G401 (cell line): ENCODE results near the gene RPL41. TPM values are rescaled to one million over a fixed set of nuclear protein-coding genes. Genes with fewer than 3 reads are reported as not detected.

Experiments used
- DNase-seq: peaks from one replicate; pipeline ENCODE4 v3.0.0-alpha.2; 2015; ENCODE audit warnings: low spot score
- in situ Hi-C: cut with HindIII; loops from 2 replicates; pipeline ENCODE4 v1.10.0; 2016; ENCODE audit warnings: low sequenced_read_pairs, mixed read lengths
- total RNA-seq: library from RNA; depleted of rRNA; stranded (reverse); fragments of >200 nt; shearing (Covaris generic); gene quantifications from 2 replicates; pipeline ENCODE4 v1.2.3, GENCODE V29; 2014; rRNA removed

RPL41 gene
- total RNA-seq, 1 experiment from 2014 or later = 3,225 TPM

DNA sequence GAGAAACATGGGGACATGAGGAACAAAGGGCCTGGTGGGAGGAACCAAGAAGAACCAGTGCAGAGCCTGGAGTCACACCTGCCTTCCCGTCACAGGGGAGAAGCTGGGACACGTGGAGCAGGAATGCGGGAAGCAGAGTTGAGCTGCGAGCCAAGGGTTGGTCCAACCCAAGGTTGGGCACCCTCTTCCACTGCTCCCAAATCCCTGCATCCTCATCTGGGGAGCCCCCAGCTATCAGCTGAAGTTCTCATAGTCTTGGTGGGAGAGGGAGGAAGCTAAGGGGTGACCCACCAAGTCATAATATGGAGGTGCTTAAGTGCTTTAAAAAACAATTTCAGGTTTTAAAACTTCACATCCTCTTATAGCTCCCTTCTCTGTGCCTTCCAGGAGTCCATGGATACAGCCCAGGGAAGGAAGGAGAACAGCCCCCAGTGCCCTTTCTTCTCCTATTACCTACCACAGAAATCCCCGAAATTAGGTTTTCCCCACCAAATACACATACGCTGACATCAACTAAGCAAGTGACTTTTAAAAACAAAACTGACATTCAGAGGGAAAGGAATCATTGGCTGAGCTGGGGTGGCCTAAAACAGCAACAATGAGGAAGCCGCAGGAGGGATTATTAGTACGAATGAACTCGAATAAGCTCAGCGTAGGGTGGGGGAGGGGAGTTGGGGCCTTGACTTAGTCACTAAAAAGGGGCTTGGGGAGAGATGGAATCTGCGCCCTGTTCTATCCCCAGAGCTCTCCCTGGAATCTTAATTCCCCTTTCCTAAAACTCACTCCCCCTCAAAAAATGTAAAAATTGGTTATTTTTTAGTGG is 46.2 kb downstream of the RPL41 start:
- DNase-seq = no peak
- in situ Hi-C loops = no loop called here

DNA sequence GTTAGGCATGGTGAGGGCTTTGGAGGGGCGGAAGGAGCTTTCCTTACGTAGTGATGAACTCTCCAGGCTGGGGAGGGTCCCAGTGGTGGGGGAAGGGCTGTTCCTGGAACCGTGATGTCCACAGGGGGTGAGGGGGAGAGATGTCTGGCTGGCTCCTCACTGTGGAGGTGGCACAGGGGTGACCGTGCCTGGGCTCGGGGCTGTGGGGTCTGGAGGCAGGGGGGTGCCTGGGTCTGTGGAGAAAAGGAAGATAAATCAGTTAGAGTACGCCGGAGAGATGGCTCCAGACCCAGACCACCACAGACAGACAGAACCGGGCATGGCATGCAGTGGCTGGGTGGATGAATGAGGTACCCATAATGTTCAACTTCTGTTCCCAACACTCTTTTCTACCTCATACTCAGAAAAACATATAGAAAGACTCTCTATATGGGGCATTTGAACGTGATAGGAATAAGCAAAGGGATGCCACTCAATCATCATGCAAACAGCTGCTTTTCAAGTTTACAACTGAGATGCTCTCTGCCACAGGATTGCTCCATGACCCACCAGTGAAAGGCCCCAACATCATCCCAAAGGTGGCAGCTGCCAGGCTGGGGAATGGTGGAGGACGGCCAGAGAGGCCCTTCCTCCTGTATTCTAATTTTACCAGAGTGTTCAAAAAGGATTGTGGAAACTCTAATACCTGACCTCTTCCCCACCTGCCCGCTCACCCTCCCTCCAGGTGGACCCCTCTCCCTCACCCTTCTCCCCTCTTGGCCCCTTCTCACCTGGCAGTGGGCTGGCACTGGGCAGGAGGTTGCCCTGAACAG is 47.3 kb downstream of the RPL41 start:
- in situ Hi-C loops = no loop called here
- DNase-seq = no peak

DNA sequence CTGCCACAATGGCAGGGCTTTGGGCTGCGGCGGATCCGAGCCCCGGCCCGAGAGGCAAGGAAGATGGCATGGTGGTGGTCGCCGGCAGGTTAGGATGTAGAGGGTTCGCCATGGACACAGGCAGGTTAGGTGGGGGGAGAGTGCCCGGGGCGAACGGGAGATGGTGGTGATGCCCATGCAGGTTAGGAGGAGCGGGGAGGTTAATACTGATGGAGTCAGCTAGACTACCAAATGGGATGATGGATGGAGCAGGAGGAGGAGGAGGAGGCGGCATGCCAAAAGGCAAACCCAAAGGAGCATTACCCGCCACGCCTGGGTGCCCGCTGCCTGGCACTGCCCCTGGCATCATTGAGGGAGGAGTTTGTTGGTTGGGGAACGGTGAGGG is 47.9 kb downstream of the RPL41 start:
- no peak for DNase-seq
- in situ Hi-C loops = no loop called here

DNA sequence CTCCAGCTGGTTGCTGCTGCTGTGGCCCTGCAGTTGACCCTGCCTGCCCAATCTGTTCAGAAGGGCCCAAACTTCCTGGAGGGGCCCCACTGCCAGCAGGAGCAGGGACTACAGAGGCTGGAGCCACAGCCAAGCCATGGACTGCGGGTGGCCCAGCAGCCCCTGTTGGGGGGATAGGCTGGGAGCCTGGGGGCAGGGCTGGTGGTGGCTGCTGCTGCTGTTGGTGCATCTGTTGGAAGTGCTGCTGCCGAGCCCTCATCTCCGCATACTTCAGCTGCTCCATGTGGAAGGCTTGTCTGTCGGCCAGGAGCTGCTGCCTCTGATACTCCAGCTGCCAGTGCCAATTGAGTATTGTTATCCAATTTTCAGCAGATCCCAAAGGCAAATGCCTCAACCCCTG is 48.9 kb downstream of the RPL41 start:
- DNase-seq = no peak
- in situ Hi-C loops = no loop called here

Other genes starting within 250 kb of the RPL41 start
- gene PYM1, start 188.7 kb upstream of the RPL41 start, total RNA-seq = 93.9 and 119 TPM in 2 replicates
- gene DGKA, start 185.5 kb upstream of the RPL41 start, total RNA-seq = 3.6 and 9.7 TPM in 2 replicates
- gene PMEL, start 150.6 kb upstream of the RPL41 start, total RNA-seq = 22.2 and 27.9 TPM in 2 replicates
- gene CDK2, start 149.8 kb upstream of the RPL41 start, total RNA-seq = 44.7 and 52.3 TPM in 2 replicates
- gene RAB5B, start 142.6 kb upstream of the RPL41 start, total RNA-seq = 16.9 and 22.1 TPM in 2 replicates
- 39.8 and 50.2 TPM in 2 replicates for gene SUOX, start 119.4 kb upstream of the RPL41 start, total RNA-seq
- gene IKZF4, start 95.6 kb upstream of the RPL41 start, total RNA-seq = 0.54 and 4.4 TPM in 2 replicates
- gene RPS26, start 74.7 kb upstream of the RPL41 start, total RNA-seq = 1,383 and 1,581 TPM in 2 replicates
- 4.3 and 17.4 TPM in 2 replicates for gene ERBB3, start 36.5 kb upstream of the RPL41 start, total RNA-seq
- 357 and 451 TPM in 2 replicates for gene PA2G4, start 12.1 kb upstream of the RPL41 start, total RNA-seq
- 2.9 and 3.3 TPM in 2 replicates for gene ZC3H10, start 1.6 kb downstream of the RPL41 start, total RNA-seq
- 108 and 114 TPM in 2 replicates for gene ESYT1, start 11.6 kb downstream of the RPL41 start, total RNA-seq
- gene MYL6B, start 36.0 kb downstream of the RPL41 start, total RNA-seq = 115 and 166 TPM in 2 replicates
- gene MYL6, start 41.7 kb downstream of the RPL41 start, total RNA-seq = 1,669 and 1,953 TPM in 2 replicates
- gene SMARCC2, start 72.8 kb downstream of the RPL41 start, total RNA-seq = 10.5 and 18.4 TPM in 2 replicates
- 66.6 and 71.6 TPM in 2 replicates for gene RNF41, start 105.3 kb downstream of the RPL41 start, total RNA-seq
- 20.2 and 33.0 TPM in 2 replicates for gene NABP2, start 107.7 kb downstream of the RPL41 start, total RNA-seq
- gene SLC39A5, start 113.4 kb downstream of the RPL41 start, total RNA-seq = not detected in 2 replicates
- gene ANKRD52, start 141.8 kb downstream of the RPL41 start, total RNA-seq = 6.2 and 9.0 TPM in 2 replicates
- 22.3 and 24.2 TPM in 2 replicates for gene COQ10A, start 150.3 kb downstream of the RPL41 start, total RNA-seq
- 56.9 and 64.5 TPM in 2 replicates for gene CS, start 183.7 kb downstream of the RPL41 start, total RNA-seq
- gene CNPY2, start 199.4 kb downstream of the RPL41 start, total RNA-seq = 153 and 218 TPM in 2 replicates
- 16.9 and 18.0 TPM in 2 replicates for gene PAN2, start 217.4 kb downstream of the RPL41 start, total RNA-seq
- gene IL23A, start 222.3 kb downstream of the RPL41 start, total RNA-seq = 1.3 and 5.3 TPM in 2 replicates
- 25.6 and 26.9 TPM in 2 replicates for gene STAT2, start 243.5 kb downstream of the RPL41 start, total RNA-seq
- gene APOF, start 246.2 kb downstream of the RPL41 start, total RNA-seq = not detected in 2 replicates